ENCODE measurements around the gene BTBD6. TPM values are rescaled to one million over a fixed set of nuclear protein-coding genes. Genes with fewer than 3 reads are reported as not detected.

Gene BTBD6
- total and polyA plus RNA-seq, 5 experiments from 2014 or later, result 5.5 to 42.8 (median 15.6) TPM

GRCh38 chr14:105223770-105224544 lies 24.4 kb upstream of the BTBD6 start:
- Mint-ChIP-seq H3K36me3 (peaks cover 0 to 79% (median 4%) of the 10 kb centered on the region in 3 donors), H3K4me1 (peaks cover 0 to 1% (median 0%) of the 10 kb centered on the region in 4 donors), H3K27ac (no peak overlapping the region), H3K4me3 (no peak overlapping the region), H3K9me3 (no peaks in the 10 kb centered on the region), H3K27me3 (no peaks in the 10 kb centered on the region)
- POLR2A ChIA-PET, result no interaction called here
- ATAC-seq (no peak), DNase-seq (no peak)

DNA sequence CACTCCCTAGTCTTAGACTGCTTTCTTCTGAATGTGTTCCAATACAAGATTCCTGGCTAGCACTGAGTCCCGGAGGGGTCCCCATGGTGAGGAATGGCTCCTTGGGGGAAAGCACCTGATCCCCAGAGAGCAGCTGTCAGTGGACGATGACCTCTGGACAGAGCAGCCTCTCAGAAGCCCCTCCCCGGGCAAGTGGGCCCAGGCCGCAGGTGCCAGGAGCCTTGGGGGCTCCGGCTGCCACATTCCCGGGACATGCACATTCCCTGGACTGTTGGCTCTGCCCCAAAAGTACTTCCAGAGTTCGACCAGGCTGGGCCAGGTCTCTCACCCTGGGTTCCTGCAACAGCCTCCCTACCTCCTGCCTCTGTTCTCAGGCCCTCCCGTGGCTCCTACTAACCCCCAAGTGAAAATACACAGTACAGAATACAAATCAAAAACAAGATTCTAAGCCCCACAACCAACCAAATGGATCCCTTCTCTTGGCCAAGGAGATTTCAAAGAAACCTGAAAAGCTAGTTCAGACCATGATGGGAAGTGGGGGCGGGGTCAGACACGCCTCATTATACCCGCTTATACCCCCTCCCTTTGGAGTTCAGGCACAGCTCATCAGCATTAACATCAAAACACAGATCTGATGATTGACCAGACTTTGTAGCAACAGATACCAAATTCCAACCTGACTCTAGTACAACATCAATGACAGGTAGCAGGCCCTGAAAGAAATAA lies 23.3 kb upstream of the BTBD6 start:
- POLR2A ChIA-PET, result no interaction called here
- ATAC-seq (no peak), DNase-seq (no peak)
- H3K27ac Mint-ChIP-seq, result peak overlapping the region in 1 of 10 donors; percentile 35
- H3K4me1 Mint-ChIP-seq, result peaks cover 0 to 1% (median 0%) of the 10 kb centered on the region in 4 donors
- H3K36me3 Mint-ChIP-seq, result peaks cover 0 to 78% (median 4%) of the 10 kb centered on the region in 3 donors
- H3K4me3 Mint-ChIP-seq, result no peak overlapping the region
- H3K27me3 Mint-ChIP-seq, result no peaks in the 10 kb centered on the region
- no peaks in the 10 kb centered on the region for H3K9me3 Mint-ChIP-seq

DNA sequence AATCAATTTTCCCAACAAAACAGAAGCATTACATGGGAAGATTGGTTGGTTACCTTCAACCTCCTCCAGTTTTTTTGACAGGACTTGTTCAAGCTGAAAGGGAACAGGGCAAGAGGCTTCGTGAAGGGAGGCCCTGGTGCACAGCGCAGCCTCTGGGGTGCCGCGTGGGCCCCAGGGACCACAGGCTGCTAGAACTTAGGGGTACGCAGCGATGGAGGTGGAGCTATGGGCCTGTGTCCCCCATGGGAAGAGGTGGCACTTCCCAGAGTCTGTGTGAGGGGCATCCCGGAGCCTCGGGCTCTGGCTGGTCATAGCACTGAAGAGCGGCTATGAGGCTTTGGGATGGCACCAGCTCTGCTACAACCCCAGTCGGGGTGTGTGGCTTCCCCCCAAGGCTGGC lies 22.1 kb upstream of the BTBD6 start:
- no peak overlapping the region for H3K27ac Mint-ChIP-seq
- POLR2A ChIA-PET, result no interaction called here
- no peak overlapping the region for H3K4me3 Mint-ChIP-seq
- ATAC-seq (no peak), DNase-seq (no peak)
- H3K4me1 Mint-ChIP-seq, result peaks cover 0 to 1% (median 0%) of the 10 kb centered on the region in 4 donors
- H3K9me3 Mint-ChIP-seq, result no peaks in the 10 kb centered on the region
- H3K27me3 Mint-ChIP-seq, result no peaks in the 10 kb centered on the region
- peaks cover 0 to 70% (median 2%) of the 10 kb centered on the region in 3 donors for H3K36me3 Mint-ChIP-seq

DNA sequence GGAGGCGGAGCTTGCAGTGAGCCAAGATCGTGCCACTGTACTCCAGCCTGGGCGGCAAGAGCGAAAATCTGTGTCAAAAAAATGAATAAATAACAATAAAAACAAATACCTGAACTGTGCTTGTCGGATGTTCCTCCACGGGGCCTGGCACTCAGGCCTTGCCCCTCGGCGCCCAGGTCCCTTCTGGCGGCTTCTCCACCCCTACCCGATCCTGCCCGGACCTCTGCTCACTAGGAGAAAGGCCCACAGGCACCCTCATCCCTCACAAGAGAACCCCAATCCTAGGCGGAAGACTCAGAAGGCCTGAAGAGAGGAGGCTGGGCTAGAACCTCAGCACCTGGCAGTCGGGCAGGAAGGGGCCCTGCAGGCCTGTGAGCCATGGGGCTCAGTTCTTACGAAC lies 21.0 kb upstream of the BTBD6 start:
- DNase-seq (no peak), ATAC-seq (no peak)
- Mint-ChIP-seq H3K9me3 (no peaks in the 10 kb centered on the region), H3K27ac (no peak overlapping the region), H3K4me3 (no peak overlapping the region), H3K27me3 (no peaks in the 10 kb centered on the region), H3K36me3 (peaks cover 0 to 61% (median 2%) of the 10 kb centered on the region in 3 donors), H3K4me1 (peaks cover 0 to 1% (median 0%) of the 10 kb centered on the region in 4 donors)
- POLR2A ChIA-PET, result no interaction called here

DNA sequence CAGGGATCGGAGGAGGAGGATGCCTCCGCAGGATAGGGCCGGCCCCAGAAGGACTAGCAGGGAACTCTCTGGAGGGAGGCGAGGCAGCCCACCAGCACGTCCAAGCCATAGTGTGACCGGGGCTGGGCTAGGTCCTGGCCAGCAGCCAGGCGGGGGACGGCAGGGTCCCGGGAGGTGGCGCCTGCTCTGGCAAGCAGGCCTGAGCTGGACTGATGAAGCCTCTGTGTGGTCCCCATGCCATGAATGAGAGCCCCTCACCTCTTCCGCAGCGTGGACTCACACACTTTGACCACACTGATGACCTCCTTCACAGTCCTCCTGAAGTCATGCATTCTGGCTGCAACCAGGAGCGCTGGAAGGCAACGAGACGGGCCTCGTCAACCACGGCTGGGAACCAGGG lies 19.8 kb upstream of the BTBD6 start:
- Mint-ChIP-seq H3K4me1 (peaks cover 0 to 1% (median 0%) of the 10 kb centered on the region in 4 donors), H3K36me3 (peaks cover 0 to 50% (median 2%) of the 10 kb centered on the region in 3 donors), H3K27me3 (no peaks in the 10 kb centered on the region), H3K27ac (no peak overlapping the region), H3K4me3 (no peak overlapping the region), H3K9me3 (no peaks in the 10 kb centered on the region)
- DNase-seq (no peak), ATAC-seq (no peak)
- POLR2A ChIA-PET, result no interaction called here

GRCh38 chr14:105229099-105229655 lies 19.2 kb upstream of the BTBD6 start:
- Mint-ChIP-seq H3K36me3 (peaks cover 0 to 45% (median 2%) of the 10 kb centered on the region in 3 donors), H3K27ac (peak overlapping the region in 1 of 10 donors; percentile 16), H3K27me3 (no peaks in the 10 kb centered on the region), H3K4me1 (peaks cover 0 to 1% (median 0%) of the 10 kb centered on the region in 4 donors), H3K4me3 (no peak overlapping the region), H3K9me3 (no peaks in the 10 kb centered on the region)
- no peak for ATAC-seq
- no peak for DNase-seq
- POLR2A ChIA-PET, result no interaction called here

DNA sequence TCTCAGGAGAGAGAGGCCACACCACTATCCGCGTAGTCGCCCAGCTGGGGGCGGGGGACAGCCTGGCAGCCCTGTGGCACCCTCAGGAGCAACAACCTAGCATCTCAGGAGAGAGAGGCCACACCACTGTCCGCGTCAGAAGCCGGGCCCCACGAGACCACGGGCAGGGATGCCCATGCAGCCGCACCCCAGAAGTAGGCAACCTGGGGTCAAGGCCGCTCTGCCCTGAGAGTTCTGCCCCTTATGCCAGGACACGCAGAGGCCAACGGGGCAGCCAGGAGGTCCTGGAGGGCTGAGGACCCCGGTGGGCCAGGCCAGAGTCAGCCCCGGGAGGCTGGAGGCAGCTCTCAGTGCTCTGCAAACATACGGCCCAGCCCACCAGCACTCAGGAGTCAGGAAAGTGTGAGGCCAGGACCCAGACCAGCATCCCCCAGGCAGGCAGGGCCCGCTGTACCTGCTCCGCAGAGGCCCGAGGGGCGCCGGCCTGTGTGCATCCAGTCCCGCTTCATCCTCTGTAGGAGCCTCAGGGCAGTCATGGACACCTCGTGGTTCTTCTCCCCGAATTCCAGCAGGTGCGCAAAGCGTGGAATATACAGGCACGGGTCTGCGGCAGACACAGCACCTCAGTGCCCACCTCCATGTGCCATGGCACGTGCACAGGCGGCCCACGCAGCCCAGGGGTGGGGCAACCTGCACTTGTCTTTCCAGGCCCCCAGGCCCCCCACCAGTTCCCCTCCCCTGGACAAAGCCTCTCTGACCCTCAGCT lies 7.3 kb upstream of the BTBD6 start:
- peaks cover 0 to 14% (median 0%) of the 10 kb centered on the region in 3 donors for H3K36me3 Mint-ChIP-seq
- H3K27me3 Mint-ChIP-seq, result no peaks in the 10 kb centered on the region
- ATAC-seq, result no peak

GRCh38 chr14:105241641-105242040 lies 6.7 kb upstream of the BTBD6 start:
- Mint-ChIP-seq H3K9me3 (no peaks in the 10 kb centered on the region), H3K27me3 (no peaks in the 10 kb centered on the region), H3K27ac (no peak overlapping the region), H3K36me3 (peaks cover 0 to 14% (median 0%) of the 10 kb centered on the region in 3 donors), H3K4me3 (no peak overlapping the region), H3K4me1 (peaks cover 5 to 17% (median 15%) of the 10 kb centered on the region in 4 donors)
- DNase-seq (no peak), ATAC-seq (no peak)
- POLR2A ChIA-PET, result no interaction called here

More for the DNA sequence above, 7.3 kb upstream of the BTBD6 start:
- Mint-ChIP-seq H3K27ac (no peak overlapping the region), H3K4me1 (peaks cover 4 to 16% (median 13%) of the 10 kb centered on the region in 4 donors), H3K9me3 (no peaks in the 10 kb centered on the region), H3K4me3 (no peak overlapping the region)
- DNase-seq, result no peak
- POLR2A ChIA-PET, result no interaction called here

- H3K36me3 Mint-ChIP-seq, result peaks cover 0 to 14% (median 0%) of the 10 kb centered on the region in 3 donors
- H3K27ac Mint-ChIP-seq, result peak overlapping the region in 5 of 10 donors; percentile 18 to 83 (median 71)
- no peak for DNase-seq
- ATAC-seq, result no peak
- no peaks in the 10 kb centered on the region for H3K9me3 Mint-ChIP-seq
- no peaks in the 10 kb centered on the region for H3K27me3 Mint-ChIP-seq
- peak overlapping the region in 2 of 10 donors; percentile 49 to 62 for H3K4me3 Mint-ChIP-seq
- POLR2A ChIA-PET, result no interaction called here
- H3K4me1 Mint-ChIP-seq, result peaks cover 8 to 32% (median 30%) of the 10 kb centered on the region in 4 donors
These were observed 4.0 kb upstream of the BTBD6 start for GRCh38 chr14:105244334-105244733.

- Mint-ChIP-seq H3K27me3 (no peaks in the 10 kb centered on the region), H3K4me3 (peak overlapping the region; percentile 56 to 87 (median 78)), H3K36me3 (peaks cover 0 to 26% (median 1%) of the 10 kb centered on the region in 3 donors), H3K27ac (peak overlapping the region in 7 of 10 donors; percentile 52 to 92 (median 82)), H3K9me3 (no peaks in the 10 kb centered on the region), H3K4me1 (peaks cover 12 to 44% (median 39%) of the 10 kb centered on the region in 4 donors)
- DNase-seq (no peak), ATAC-seq (no peak)
- POLR2A ChIA-PET, result interaction anchor here (2.1 kb wide), 1 partner anchor 67 kb away, joined by 22 read pairs; the partner anchor contains the start of gene PACS2
These were observed 1.3 kb upstream of the BTBD6 start for GRCh38 chr14:105247026-105247425.

DNA sequence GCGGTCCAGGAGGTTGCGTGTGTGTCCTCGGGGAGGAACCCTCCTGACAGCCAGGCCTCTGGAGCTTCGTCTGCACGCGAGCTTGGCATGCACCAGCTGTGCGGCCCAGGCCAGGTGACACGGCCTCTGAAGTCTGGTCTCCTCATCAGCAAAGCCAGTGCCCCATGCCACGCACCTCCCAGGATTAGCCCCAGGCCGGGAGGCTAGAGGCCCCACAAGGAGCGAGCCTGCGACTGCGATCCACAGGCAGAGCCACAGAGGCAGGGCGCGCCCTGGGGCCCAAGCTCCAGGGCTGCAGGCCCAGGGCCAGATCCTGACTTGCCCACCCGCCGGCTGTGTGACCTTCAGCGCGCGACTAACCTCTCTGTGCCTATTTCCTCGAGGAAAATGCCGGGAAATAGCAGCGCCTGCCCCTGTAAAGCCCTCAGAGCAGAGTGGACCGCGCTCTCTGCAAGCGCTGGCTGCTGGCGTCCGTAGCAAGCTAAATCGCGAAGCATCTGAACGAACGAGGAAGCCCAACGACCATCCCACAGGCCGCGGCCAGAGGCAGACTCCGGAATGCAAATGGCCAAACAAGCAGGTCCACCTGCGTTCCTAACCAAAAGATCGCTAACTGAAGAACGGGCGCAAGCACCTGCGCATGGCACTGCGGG lies 492 bp upstream of the BTBD6 start:
- POLR2A ChIA-PET, result interaction anchor here (0.8 to 2.1 kb wide), 7 partner anchors 53 to 183 kb away, joined by 3 to 22 read pairs (median 3); partner anchors contain the start of genes BRF1, GPR132 and PACS2
- DNase-seq (peak in 1 of 10 donors; percentile 8), ATAC-seq (no peak)
- Mint-ChIP-seq H3K36me3 (peaks cover 0 to 32% (median 1%) of the 10 kb centered on the region in 3 donors), H3K27ac (peak overlapping the region in 9 of 10 donors; percentile 43 to 92 (median 82)), H3K4me1 (peaks cover 12 to 44% (median 38%) of the 10 kb centered on the region in 4 donors), H3K9me3 (no peaks in the 10 kb centered on the region), H3K27me3 (no peaks in the 10 kb centered on the region), H3K4me3 (peak overlapping the region; percentile 73 to 87 (median 78))
